AG04449 (cell line): ENCODE results near the gene FLT4.

ENCODE experiments used
- CTCF ChIA-PET: fragments of 350-600 bp; formaldehyde crosslinking; extraction: SDS; loops from one replicate; lab custom pipeline; 2021; ENCODE audit warnings: antibody characterized with exemption; lab: Yijun Ruan, JAX
- POLR2A ChIA-PET: fragments of 400-600, 350-600 bp; formaldehyde crosslinking; extraction: SDS; loops from one replicate; lab custom pipeline; 2020; ENCODE audit warnings: antibody characterized with exemption, inconsistent platforms; lab: Yijun Ruan, JAX
- DNase-seq: peaks from one replicate; pipeline ENCODE4 v3.0.0-alpha.2; 2010; ENCODE audit warnings: low read depth, low spot score
- H3K4me3 ChIP-seq: 2 replicates; pipeline ENCODE4 v1.5.1; 2011; ENCODE audit warnings: low read depth, mild to moderate bottlenecking, control low read depth, low read length
- CTCF ChIP-seq: IDR thresholded peaks from one replicate; pipeline ENCODE4 v1.5.1; 2011; ENCODE audit warnings: mild to moderate bottlenecking, moderate library complexity, low read length, control low read depth, inconsistent platforms; ENCODE audit not compliant: insufficient read depth; ENCODE audit errors: missing control alignments

Gene FLT4

GRCh38 chr5:180590543-180591310 is 58.7 kb downstream of the FLT4 start:
- ChIA-PET POLR2A (no interaction called here), CTCF (no interaction called here)
- DNase-seq = no peak
- H3K4me3 ChIP-seq = no peak overlapping the region
- TF ChIP-seq CTCF = no peak

GRCh38 chr5:180589771-180590542 is 59.4 kb downstream of the FLT4 start:
- no peak for TF ChIP-seq CTCF
- H3K4me3 ChIP-seq = no peak overlapping the region
- DNase-seq = no peak
- POLR2A ChIA-PET = no interaction called here
- CTCF ChIA-PET = no interaction called here

- no peak for TF ChIP-seq CTCF
- no peak for DNase-seq
- POLR2A ChIA-PET = no interaction called here
- no peak overlapping the region for H3K4me3 ChIP-seq
- CTCF ChIA-PET = no interaction called here
Measured at GRCh38 chr5:180586870-180587269, 62.5 kb downstream of the FLT4 start.

- DNase-seq = no peak
- CTCF ChIA-PET = no interaction called here
- POLR2A ChIA-PET = no interaction called here
Measured at GRCh38 chr5:180586204-180586603, 63.2 kb downstream of the FLT4 start.

GRCh38 chr5:180583738-180584137 is 65.7 kb downstream of the FLT4 start:
- ChIA-PET POLR2A (interaction anchor here (1.2 kb wide), 1 partner anchor 7 kb away, joined by 3 read pairs; no protein-coding TSS in a partner anchor), CTCF (no interaction called here)
- H3K4me3 ChIP-seq = no peak overlapping the region
- TF ChIP-seq CTCF = no peak
- DNase-seq = no peak

More at GRCh38 chr5:180586204-180586603, 63.2 kb downstream of the FLT4 start:
- no peak overlapping the region for H3K4me3 ChIP-seq
- no peak for TF ChIP-seq CTCF

- DNase-seq = no peak
- ChIA-PET POLR2A (no interaction called here), CTCF (no interaction called here)
- H3K4me3 ChIP-seq = no peak overlapping the region
- no peak for TF ChIP-seq CTCF
Measured at GRCh38 chr5:180580681-180581080, 68.7 kb downstream of the FLT4 start.
